Mesothelial cell of epicardium (in vitro differentiated cells): ENCODE data around the gene CAB39. TPM values are rescaled to one million over a fixed set of nuclear protein-coding genes. Genes with fewer than 3 reads are reported as not detected.

ENCODE experiments used
- DNase-seq, 2 experiments: peaks; one replicate each; pipeline ENCODE4 v3.0.0; 2021; ENCODE audit warnings: low spot score in 2 of 2; ENCODE audit not compliant: unreplicated experiment in 2 of 2
- H3K27ac Mint-ChIP-seq: 2 replicates; pipeline ENCODE4 v1.8.0; 2021; ENCODE audit warnings: mixed read lengths
- H3K27me3 Mint-ChIP-seq: 2 replicates; pipeline ENCODE4 v1.8.0; 2021; ENCODE audit warnings: low read depth, mixed read lengths
- H3K36me3 Mint-ChIP-seq: 2 replicates; pipeline ENCODE4 v1.8.0; 2021; ENCODE audit warnings: mixed read lengths
- H3K4me1 Mint-ChIP-seq: 2 replicates; pipeline ENCODE4 v1.8.0; 2021; ENCODE audit warnings: mixed read lengths
- H3K4me3 Mint-ChIP-seq: 2 replicates; pipeline ENCODE4 v1.8.0; 2021; ENCODE audit warnings: mild to moderate bottlenecking, moderate library complexity, mixed read lengths
- H3K9me3 Mint-ChIP-seq: 2 replicates; pipeline ENCODE4 v1.8.0; 2021; ENCODE audit warnings: mixed read lengths
- total RNA-seq: library from RNA; stranded (reverse); gene quantifications from 3 replicates; pipeline ENCODE4 v1.2.1, GENCODE V29; 2021
- TF ChIP-seq, protein P1 (sequence below): fragments of 200-600 bp; sonication (generic); IDR thresholded peaks from one replicate; pipeline ENCODE4 v1.5.0; 2021; ENCODE audit warnings: antibody characterized with exemption; ENCODE audit not compliant: unreplicated experiment

Gene CAB39
- total RNA-seq, 1 donor from 2014 or later: 41.7 TPM

DNA sequence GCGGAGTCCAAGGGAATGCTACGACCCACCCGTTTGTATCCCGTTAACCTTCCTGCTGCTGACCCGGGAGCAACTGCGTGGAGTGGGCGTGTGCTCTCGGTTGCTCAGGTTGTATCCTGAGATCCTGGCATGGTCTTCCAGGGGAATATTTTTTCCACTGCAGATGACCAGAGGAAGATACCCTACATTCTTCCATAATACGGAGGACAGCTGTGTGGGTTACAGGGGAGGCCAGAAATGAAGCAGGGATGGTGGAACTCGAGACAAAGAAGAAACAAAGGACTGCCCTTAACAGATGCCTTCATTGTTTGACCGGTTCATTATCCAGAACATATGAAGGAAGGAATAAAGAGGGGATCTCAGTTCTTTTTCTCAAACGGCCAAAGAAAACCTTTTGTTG is 39.8 kb upstream of the CAB39 start:
- no peak overlapping the region for H3K4me3 Mint-ChIP-seq
- TF ChIP-seq, protein P1, sequence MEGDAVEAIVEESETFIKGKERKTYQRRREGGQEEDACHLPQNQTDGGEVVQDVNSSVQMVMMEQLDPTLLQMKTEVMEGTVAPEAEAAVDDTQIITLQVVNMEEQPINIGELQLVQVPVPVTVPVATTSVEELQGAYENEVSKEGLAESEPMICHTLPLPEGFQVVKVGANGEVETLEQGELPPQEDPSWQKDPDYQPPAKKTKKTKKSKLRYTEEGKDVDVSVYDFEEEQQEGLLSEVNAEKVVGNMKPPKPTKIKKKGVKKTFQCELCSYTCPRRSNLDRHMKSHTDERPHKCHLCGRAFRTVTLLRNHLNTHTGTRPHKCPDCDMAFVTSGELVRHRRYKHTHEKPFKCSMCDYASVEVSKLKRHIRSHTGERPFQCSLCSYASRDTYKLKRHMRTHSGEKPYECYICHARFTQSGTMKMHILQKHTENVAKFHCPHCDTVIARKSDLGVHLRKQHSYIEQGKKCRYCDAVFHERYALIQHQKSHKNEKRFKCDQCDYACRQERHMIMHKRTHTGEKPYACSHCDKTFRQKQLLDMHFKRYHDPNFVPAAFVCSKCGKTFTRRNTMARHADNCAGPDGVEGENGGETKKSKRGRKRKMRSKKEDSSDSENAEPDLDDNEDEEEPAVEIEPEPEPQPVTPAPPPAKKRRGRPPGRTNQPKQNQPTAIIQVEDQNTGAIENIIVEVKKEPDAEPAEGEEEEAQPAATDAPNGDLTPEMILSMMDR: no peak
- peaks cover 14% of the 10 kb centered on the region for H3K4me1 Mint-ChIP-seq
- no peaks in the 10 kb centered on the region for H3K9me3 Mint-ChIP-seq
- DNase-seq: no peak
- no peak overlapping the region for H3K27ac Mint-ChIP-seq
- H3K36me3 Mint-ChIP-seq: no peaks in the 10 kb centered on the region
- no peaks in the 10 kb centered on the region for H3K27me3 Mint-ChIP-seq

DNA sequence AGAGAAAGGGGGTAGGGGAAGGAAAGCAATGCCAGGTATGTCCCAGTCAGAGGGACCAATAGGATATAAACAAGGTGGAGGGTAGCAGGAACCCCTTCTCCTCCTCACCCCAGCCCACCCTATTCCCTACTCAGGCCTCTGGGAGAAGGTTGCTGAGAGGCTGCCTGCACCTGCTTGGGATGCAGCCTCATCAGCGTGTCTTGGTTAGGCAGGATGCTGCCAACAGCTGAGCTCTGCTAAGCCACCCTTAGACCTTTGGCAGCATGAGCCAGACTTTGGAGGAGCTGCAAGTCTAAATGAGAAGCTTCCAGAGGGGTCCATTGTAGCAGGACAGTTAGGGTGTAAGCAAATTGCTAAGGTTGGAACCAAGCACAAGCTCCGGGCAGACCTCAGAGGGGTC is 38.2 kb upstream of the CAB39 start:
- Mint-ChIP-seq H3K36me3 (no peaks in the 10 kb centered on the region), H3K27me3 (no peaks in the 10 kb centered on the region), H3K4me3 (no peak overlapping the region), H3K4me1 (peaks cover 5% of the 10 kb centered on the region), H3K9me3 (no peaks in the 10 kb centered on the region), H3K27ac (no peak overlapping the region)
- no peak for DNase-seq
- TF ChIP-seq, protein P1: no peak

DNA sequence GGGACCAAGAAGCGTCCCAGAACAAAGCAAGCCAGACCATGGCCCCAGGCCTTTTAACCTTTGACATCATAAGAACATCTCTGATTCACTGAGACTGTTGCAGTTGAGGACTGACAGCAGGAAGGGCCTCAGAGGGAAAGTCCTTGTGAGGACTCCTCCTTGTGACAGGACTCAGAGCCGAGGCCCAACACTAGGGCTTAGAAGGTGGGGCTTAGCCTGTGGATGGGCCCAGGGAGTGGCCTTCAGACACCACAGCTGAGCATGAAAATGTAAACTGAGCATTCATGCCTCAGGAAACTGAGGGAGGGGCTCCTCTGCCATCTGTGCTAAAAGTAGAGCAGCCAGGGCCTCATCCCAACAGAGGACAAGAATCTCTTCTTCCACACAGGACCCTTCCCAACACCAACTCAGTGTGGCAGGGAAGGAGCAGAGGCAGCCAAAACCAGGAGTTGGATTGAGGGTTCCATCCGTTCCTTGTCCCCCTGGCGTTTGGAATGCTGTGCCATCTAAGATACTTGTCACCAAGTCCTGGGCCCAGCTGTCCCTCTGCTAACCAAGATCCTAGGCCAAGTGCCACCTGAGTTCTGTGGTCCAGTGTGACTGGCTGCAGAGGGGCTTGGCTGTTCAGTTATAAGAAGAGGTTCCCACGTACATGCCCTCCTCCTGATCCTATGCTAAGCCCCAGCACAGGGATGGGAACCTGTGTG is 37.5 kb upstream of the CAB39 start:
- Mint-ChIP-seq H3K36me3 (no peaks in the 10 kb centered on the region), H3K27ac (no peak overlapping the region), H3K27me3 (no peaks in the 10 kb centered on the region), H3K9me3 (no peaks in the 10 kb centered on the region), H3K4me3 (no peak overlapping the region), H3K4me1 (no peaks in the 10 kb centered on the region)
- DNase-seq: no peak
- TF ChIP-seq, protein P1: no peak

DNA sequence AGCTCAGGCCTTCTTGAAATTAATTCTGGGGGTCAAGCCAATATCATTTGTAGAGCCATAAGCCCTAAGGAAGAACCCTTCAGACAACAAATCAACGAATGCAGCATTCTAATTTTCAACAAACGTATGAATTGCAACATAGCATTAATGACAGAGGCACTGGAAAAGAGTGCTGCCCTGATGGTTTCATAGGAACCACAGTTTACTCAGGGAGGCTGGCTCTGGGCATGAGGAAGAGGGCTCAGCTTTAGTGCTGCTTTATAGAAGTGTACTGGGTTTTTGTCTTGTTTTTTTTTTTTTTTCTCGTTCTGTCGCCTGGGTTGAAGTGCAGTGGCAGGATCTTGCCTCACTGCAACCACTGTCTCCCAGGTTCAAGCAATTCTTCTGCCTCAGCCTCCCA is 36.1 kb upstream of the CAB39 start:
- TF ChIP-seq, protein P1: no peak
- Mint-ChIP-seq H3K27ac (no peak overlapping the region), H3K4me1 (no peaks in the 10 kb centered on the region), H3K36me3 (no peaks in the 10 kb centered on the region), H3K9me3 (no peaks in the 10 kb centered on the region), H3K4me3 (no peak overlapping the region), H3K27me3 (no peaks in the 10 kb centered on the region)
- no peak for DNase-seq

DNA sequence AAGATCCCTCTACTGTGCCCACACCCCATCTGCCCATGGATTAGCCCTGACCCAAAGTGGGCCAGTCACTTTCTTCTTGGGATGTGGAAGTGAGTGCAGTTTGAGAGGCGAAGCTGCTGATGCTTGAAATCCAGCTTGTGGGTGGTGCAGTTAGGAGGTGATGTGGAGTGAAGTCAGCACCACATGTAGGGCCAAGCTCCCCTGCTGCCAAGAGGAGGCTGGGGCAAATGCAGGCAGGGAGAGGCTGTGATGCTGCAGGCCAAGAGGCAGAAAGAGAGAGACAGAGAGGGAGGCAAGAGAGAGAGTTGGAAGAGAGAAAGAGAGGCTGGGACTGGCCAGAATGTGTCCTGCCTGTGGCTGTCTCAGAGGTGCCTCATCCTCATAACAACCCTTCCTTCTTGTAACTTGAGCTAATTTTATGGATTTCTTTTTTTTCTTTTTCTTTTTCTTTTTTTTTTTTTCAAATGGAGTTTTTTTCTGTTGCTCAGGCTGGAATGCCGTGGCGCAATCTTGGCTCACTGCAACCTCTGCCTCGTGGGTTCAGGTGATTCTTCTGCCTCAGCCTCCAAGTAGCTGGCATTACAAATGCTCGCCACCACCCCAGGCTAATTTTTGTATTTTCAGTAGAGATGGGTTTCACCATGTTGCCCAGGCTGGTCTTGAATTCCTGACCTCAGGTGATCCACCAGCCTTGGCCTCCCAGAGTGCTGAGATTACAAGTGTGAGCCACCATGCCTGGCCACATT is 35.3 kb upstream of the CAB39 start:
- H3K4me3 Mint-ChIP-seq: no peak overlapping the region
- no peak overlapping the region for H3K27ac Mint-ChIP-seq
- TF ChIP-seq, protein P1: no peak
- H3K9me3 Mint-ChIP-seq: no peaks in the 10 kb centered on the region
- no peaks in the 10 kb centered on the region for H3K4me1 Mint-ChIP-seq
- no peaks in the 10 kb centered on the region for H3K36me3 Mint-ChIP-seq
- H3K27me3 Mint-ChIP-seq: no peaks in the 10 kb centered on the region
- no peak for DNase-seq
